Astrocyte (in vitro differentiated cells and primary cell): ENCODE results near the gene REEP1. TPM values are rescaled to one million over a fixed set of nuclear protein-coding genes. Genes with fewer than 3 reads are reported as not detected.

Experiments used
- DNase-seq: peaks from one replicate; pipeline ENCODE4 v3.0.0-alpha.2; 2010; ENCODE audit warnings: low read depth
- FAIRE-seq: peaks from 2 replicates; lab custom pipeline; 2011; peaks lifted over from hg19 to GRCh38; lab: Jason Lieb, UNC
- H2AFZ ChIP-seq: 2 replicates; pipeline ENCODE4 v1.6.0; 2012; ENCODE audit warnings: low read depth, low read length, inconsistent platforms
- H3K27ac ChIP-seq: 2 replicates; pipeline ENCODE4 v1.5.1; 2011; ENCODE audit warnings: low read depth, low read length, inconsistent platforms
- H3K27me3 ChIP-seq: 2 replicates; pipeline ENCODE4 v1.6.0; 2011; ENCODE audit warnings: low read length, inconsistent platforms; ENCODE audit not compliant: insufficient read depth
- H3K36me3 ChIP-seq: 2 replicates; pipeline ENCODE4 v1.5.1; 2011; ENCODE audit warnings: low read length, inconsistent platforms; ENCODE audit not compliant: insufficient read depth
- H3K4me1 ChIP-seq: 2 replicates; pipeline ENCODE4 v1.5.1; 2011; ENCODE audit warnings: low read length, inconsistent platforms; ENCODE audit not compliant: insufficient read depth
- H3K4me2 ChIP-seq: 2 replicates; pipeline ENCODE4 v1.6.0; 2012; ENCODE audit warnings: low read length, inconsistent platforms
- H3K4me3 ChIP-seq: 2 replicates; pipeline ENCODE4 v1.5.1; 2011; ENCODE audit warnings: low read depth, mild to moderate bottlenecking, low read length, inconsistent platforms; ENCODE audit not compliant: insufficient read depth
- H3K79me2 ChIP-seq: 2 replicates; pipeline ENCODE4 v1.6.0; 2012; ENCODE audit warnings: mild to moderate bottlenecking, low read length, inconsistent platforms; ENCODE audit not compliant: insufficient read depth
- H3K9ac ChIP-seq: 2 replicates; pipeline ENCODE4 v1.6.0; 2012; ENCODE audit warnings: mild to moderate bottlenecking, low read length, inconsistent platforms
- H3K9me3 ChIP-seq: 2 replicates; pipeline ENCODE4 v1.5.1; 2012; ENCODE audit warnings: low read depth, mild to moderate bottlenecking, low read length, inconsistent platforms; ENCODE audit not compliant: insufficient read depth
- H4K20me1 ChIP-seq: 2 replicates; pipeline ENCODE4 v1.6.0; 2012; ENCODE audit warnings: low read length, inconsistent platforms; ENCODE audit not compliant: insufficient read depth
- H3K27ac Mint-ChIP-seq: one replicate; pipeline ENCODE4 v1.8.0; 2021; ENCODE audit warnings: mild to moderate bottlenecking, mixed read lengths; ENCODE audit not compliant: unreplicated experiment
- H3K27me3 Mint-ChIP-seq: one replicate; pipeline ENCODE4 v1.8.0; 2021; ENCODE audit warnings: low read depth, mixed read lengths; ENCODE audit not compliant: unreplicated experiment
- H3K36me3 Mint-ChIP-seq: one replicate; pipeline ENCODE4 v1.8.0; 2021; ENCODE audit warnings: low read depth, mixed read lengths; ENCODE audit not compliant: unreplicated experiment
- H3K4me1 Mint-ChIP-seq: one replicate; pipeline ENCODE4 v1.8.0; 2021; ENCODE audit warnings: low read depth, mixed read lengths; ENCODE audit not compliant: unreplicated experiment
- H3K4me3 Mint-ChIP-seq: one replicate; pipeline ENCODE4 v1.8.0; 2021; ENCODE audit warnings: mild to moderate bottlenecking, moderate library complexity, mixed read lengths; ENCODE audit not compliant: unreplicated experiment
- H3K9me3 Mint-ChIP-seq: one replicate; pipeline ENCODE4 v1.8.0; 2021; ENCODE audit warnings: mild to moderate bottlenecking, mixed read lengths; ENCODE audit not compliant: unreplicated experiment
- EZH2 ChIP-seq: IDR thresholded peaks from 2 replicates; pipeline ENCODE4 v1.6.1; 2012; ENCODE audit warnings: mild to moderate bottlenecking, low read length, inconsistent platforms; ENCODE audit not compliant: insufficient read depth
- total RNA-seq: library from RNA; stranded (reverse); gene quantifications from 2 replicates; pipeline ENCODE4 v1.2.1, GENCODE V29; 2021
- TF ChIP-seq, protein P1 (sequence below): IDR thresholded peaks from 2 replicates; pipeline ENCODE4 v1.5.1; 2011; ENCODE audit warnings: low read depth, mild to moderate bottlenecking, inconsistent platforms, low read length, moderate library complexity; ENCODE audit not compliant: insufficient read depth

The REEP1 gene
- total RNA-seq, 1 donor from 2014 or later, result 0.61 TPM

DNA sequence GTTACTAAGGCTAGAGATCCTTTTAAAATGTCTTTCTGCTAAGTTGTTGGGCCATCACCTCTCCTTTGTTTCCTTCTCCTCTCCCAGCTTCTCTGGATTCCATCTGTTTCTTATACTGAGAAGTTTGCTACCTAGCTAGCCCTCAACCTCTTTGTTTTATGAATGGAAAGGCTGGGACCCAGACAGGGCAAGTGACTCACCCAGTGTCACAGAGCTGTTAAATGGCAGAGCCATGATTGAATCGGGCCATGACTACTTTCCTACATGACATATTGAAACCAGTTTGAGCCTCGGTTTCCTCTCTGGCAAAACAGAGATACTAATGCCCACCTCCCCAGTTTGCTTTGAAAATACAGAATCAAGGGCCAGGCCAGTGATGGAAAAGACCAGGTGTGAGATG, 24.1 kb downstream of the REEP1 start:
- Mint-ChIP-seq H3K4me1 (peaks cover 4% of the 10 kb centered on the region), H3K36me3 (no peaks in the 10 kb centered on the region), H3K27ac (no peak overlapping the region), H3K27me3 (peaks cover 38% of the 10 kb centered on the region), H3K9me3 (peaks cover 2% of the 10 kb centered on the region), H3K4me3 (no peak overlapping the region)
- no peak for TF ChIP-seq EZH2
- TF ChIP-seq, protein P1, sequence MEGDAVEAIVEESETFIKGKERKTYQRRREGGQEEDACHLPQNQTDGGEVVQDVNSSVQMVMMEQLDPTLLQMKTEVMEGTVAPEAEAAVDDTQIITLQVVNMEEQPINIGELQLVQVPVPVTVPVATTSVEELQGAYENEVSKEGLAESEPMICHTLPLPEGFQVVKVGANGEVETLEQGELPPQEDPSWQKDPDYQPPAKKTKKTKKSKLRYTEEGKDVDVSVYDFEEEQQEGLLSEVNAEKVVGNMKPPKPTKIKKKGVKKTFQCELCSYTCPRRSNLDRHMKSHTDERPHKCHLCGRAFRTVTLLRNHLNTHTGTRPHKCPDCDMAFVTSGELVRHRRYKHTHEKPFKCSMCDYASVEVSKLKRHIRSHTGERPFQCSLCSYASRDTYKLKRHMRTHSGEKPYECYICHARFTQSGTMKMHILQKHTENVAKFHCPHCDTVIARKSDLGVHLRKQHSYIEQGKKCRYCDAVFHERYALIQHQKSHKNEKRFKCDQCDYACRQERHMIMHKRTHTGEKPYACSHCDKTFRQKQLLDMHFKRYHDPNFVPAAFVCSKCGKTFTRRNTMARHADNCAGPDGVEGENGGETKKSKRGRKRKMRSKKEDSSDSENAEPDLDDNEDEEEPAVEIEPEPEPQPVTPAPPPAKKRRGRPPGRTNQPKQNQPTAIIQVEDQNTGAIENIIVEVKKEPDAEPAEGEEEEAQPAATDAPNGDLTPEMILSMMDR, result no peak
- no peaks in the 10 kb centered on the region for H3K36me3 ChIP-seq
- no peaks in the 10 kb centered on the region for H4K20me1 ChIP-seq
- no peaks in the 10 kb centered on the region for H3K9me3 ChIP-seq
- H3K27me3 ChIP-seq, result no peaks in the 10 kb centered on the region
- no peaks in the 10 kb centered on the region for H3K79me2 ChIP-seq
- H3K27ac ChIP-seq, result no peak overlapping the region
- no peak for FAIRE-seq
- no peak overlapping the region for H3K4me3 ChIP-seq
- no peak overlapping the region for H3K4me2 ChIP-seq
- no peaks in the 10 kb centered on the region for H3K4me1 ChIP-seq
- no peak overlapping the region for H2AFZ ChIP-seq
- no peak overlapping the region for H3K9ac ChIP-seq
- DNase-seq, result no peak

DNA sequence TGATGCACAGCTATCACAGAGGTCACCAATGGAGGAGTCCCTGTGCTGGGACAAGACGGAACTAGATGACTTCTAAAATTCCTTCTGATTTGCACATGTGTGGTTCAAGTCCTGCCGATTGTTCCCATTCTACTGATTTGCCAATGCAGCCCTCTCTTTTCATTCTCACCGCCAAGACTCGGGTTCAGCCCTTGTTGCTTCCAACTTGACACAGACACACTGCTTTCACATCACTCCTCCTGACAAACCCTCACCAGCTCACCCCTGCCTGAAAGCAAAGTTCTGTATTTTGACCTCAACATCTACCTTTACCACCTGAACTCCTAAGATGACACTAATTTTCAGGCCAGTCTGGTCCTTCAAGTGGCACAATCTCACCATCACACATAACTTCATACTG, 25.5 kb downstream of the REEP1 start:
- H2AFZ ChIP-seq, result no peak overlapping the region
- H3K36me3 ChIP-seq, result no peaks in the 10 kb centered on the region
- H3K4me3 ChIP-seq, result no peak overlapping the region
- TF ChIP-seq EZH2, result no peak
- TF ChIP-seq, protein P1, result no peak
- peaks cover 4% of the 10 kb centered on the region for H3K4me1 Mint-ChIP-seq
- no peak overlapping the region for H3K27ac Mint-ChIP-seq
- H3K9ac ChIP-seq, result no peak overlapping the region
- no peaks in the 10 kb centered on the region for H3K9me3 ChIP-seq
- no peaks in the 10 kb centered on the region for H3K79me2 ChIP-seq
- DNase-seq (no peak), FAIRE-seq (no peak)
- no peak overlapping the region for H3K4me3 Mint-ChIP-seq
- H3K27me3 ChIP-seq, result no peaks in the 10 kb centered on the region
- H3K4me2 ChIP-seq, result no peak overlapping the region
- no peaks in the 10 kb centered on the region for H3K4me1 ChIP-seq
- H4K20me1 ChIP-seq, result no peaks in the 10 kb centered on the region
- no peaks in the 10 kb centered on the region for H3K36me3 Mint-ChIP-seq
- no peak overlapping the region for H3K27ac ChIP-seq
- peaks cover 40% of the 10 kb centered on the region for H3K27me3 Mint-ChIP-seq
- peaks cover 2% of the 10 kb centered on the region for H3K9me3 Mint-ChIP-seq

GRCh38 chr2:86309966-86310365, 27.5 kb downstream of the REEP1 start:
- Histone ChIP-seq H2AFZ (no peak overlapping the region), H4K20me1 (no peaks in the 10 kb centered on the region), H3K4me2 (no peak overlapping the region), H3K36me3 (no peaks in the 10 kb centered on the region), H3K27ac (no peak overlapping the region), H3K4me1 (no peaks in the 10 kb centered on the region), H3K4me3 (no peak overlapping the region), H3K79me2 (no peaks in the 10 kb centered on the region), H3K9ac (no peak overlapping the region), H3K27me3 (no peaks in the 10 kb centered on the region), H3K9me3 (no peaks in the 10 kb centered on the region)
- H3K27ac Mint-ChIP-seq, result peak overlapping the region; percentile 54
- DNase-seq, result no peak
- H3K4me3 Mint-ChIP-seq, result no peak overlapping the region
- H3K9me3 Mint-ChIP-seq, result peaks cover 2% of the 10 kb centered on the region
- H3K27me3 Mint-ChIP-seq, result peaks cover 49% of the 10 kb centered on the region
- TF ChIP-seq, protein P1, result no peak
- TF ChIP-seq EZH2, result no peak
- no peak for FAIRE-seq
- H3K36me3 Mint-ChIP-seq, result no peaks in the 10 kb centered on the region
- peaks cover 4% of the 10 kb centered on the region for H3K4me1 Mint-ChIP-seq
